Mucosa of descending colon (tissue), 3 donors: Measurements from ENCODE around the gene ZNF48. TPM values are rescaled to one million over a fixed set of nuclear protein-coding genes. Genes with fewer than 3 reads are reported as not detected.
"Not testable (repeated sequence)": the region's sequence is repeated elsewhere in the genome, so short reads cannot be mapped to it uniquely, and the experiment has no call there.

Experiments
- ATAC-seq: fragments of 200-7000 bp; cut with Tn5 transposase; one replicate; pipeline ENCODE4 v1.9.1; 2020; ENCODE audit warnings: mild to moderate bottlenecking, moderate library complexity
- DNase-seq, 3 donors: peaks; one replicate each; pipeline ENCODE4 v3.0.0-alpha.2; 2020
- H3K36me3 ChIP-seq: fragments of 200-600 bp; one replicate; pipeline ENCODE4 v1.8.0; 2021; ENCODE audit warnings: low read depth, mild to moderate bottlenecking
- H3K4me1 ChIP-seq: fragments of 200-600 bp; one replicate; pipeline ENCODE4 v1.8.0; 2021; ENCODE audit warnings: low read depth, mild to moderate bottlenecking
- H3K4me3 ChIP-seq: fragments of 200-600 bp; one replicate; pipeline ENCODE4 v1.8.0; 2021; ENCODE audit warnings: mild to moderate bottlenecking
- H3K9me3 ChIP-seq: fragments of 200-600 bp; one replicate; pipeline ENCODE4 v1.8.0; 2021; ENCODE audit warnings: mild to moderate bottlenecking
- intact Hi-C, 2 donors: fragments of 100-400 bp; cut with DNase I in 1 of 2; cut with micrococcal nuclease in 1 of 2; formaldehyde crosslinking; loops; one replicate each; pipeline versions ENCODE4 v1.11.0 to v1.11.1; 2022; cut with DNase I, micrococcal nuclease
- total RNA-seq, 3 donors: library from RNA; stranded (reverse); fragmentation: NEBNext Ultra II Directional in 2 of 3; extraction: Animal tissue kit (Norgen Biotek cat#: 25700) in 2 of 3; gene quantifications; one replicate each; pipeline versions ENCODE4 v1.2.1 to v1.2.4, GENCODE V29; 2021 to 2023
- TF ChIP-seq, protein P1 (sequence below): fragments of 200-600 bp; IDR thresholded peaks from one replicate; pipeline ENCODE4 v1.8.0; 2022; ENCODE audit warnings: antibody characterized with exemption, mild to moderate bottlenecking
- donor health status: DM: no; HTN: no; CAD: no; lungs with moderate emphysema.
- donor health status: DM: no; HTN: no; CAD: no.
- donor health status: DM: no; HTN: yes; CAD: no.

Gene ZNF48
- total RNA-seq, 3 donors from 2014 or later = 6.5 to 13.7 (median 6.6) TPM

GRCh38 chr16:30381291-30382041, 13.8 kb upstream of the ZNF48 start:
- TF ChIP-seq, protein P1, sequence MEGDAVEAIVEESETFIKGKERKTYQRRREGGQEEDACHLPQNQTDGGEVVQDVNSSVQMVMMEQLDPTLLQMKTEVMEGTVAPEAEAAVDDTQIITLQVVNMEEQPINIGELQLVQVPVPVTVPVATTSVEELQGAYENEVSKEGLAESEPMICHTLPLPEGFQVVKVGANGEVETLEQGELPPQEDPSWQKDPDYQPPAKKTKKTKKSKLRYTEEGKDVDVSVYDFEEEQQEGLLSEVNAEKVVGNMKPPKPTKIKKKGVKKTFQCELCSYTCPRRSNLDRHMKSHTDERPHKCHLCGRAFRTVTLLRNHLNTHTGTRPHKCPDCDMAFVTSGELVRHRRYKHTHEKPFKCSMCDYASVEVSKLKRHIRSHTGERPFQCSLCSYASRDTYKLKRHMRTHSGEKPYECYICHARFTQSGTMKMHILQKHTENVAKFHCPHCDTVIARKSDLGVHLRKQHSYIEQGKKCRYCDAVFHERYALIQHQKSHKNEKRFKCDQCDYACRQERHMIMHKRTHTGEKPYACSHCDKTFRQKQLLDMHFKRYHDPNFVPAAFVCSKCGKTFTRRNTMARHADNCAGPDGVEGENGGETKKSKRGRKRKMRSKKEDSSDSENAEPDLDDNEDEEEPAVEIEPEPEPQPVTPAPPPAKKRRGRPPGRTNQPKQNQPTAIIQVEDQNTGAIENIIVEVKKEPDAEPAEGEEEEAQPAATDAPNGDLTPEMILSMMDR = no peak
- H3K9me3 ChIP-seq = no peaks in the 10 kb centered on the region
- H3K4me3 ChIP-seq = no peak overlapping the region
- no peak for DNase-seq
- H3K4me1 ChIP-seq = peaks cover 11% of the 10 kb centered on the region
- ATAC-seq = no peak
- intact Hi-C loops = no loop called here
- H3K36me3 ChIP-seq = no peaks in the 10 kb centered on the region

GRCh38 chr16:30382111-30382881, 12.9 kb upstream of the ZNF48 start, which contains the start of gene SEPTIN1:
Gene SEPTIN1 (minus strand): TSS chr16:30382561. CDS start chr16:30382542, 19 bp downstream.
- ATAC-seq = peak; percentile 7
- peak; percentile 58 to 84 (median 66) for DNase-seq
- TF ChIP-seq, protein P1 = no peak
- Histone ChIP-seq H3K36me3 (no peaks in the 10 kb centered on the region), H3K4me3 (no peak within 1 kb of the TSS), H3K4me1 (peaks cover 5% of the 10 kb centered on the region), H3K9me3 (no peaks in the 10 kb centered on the region)
- intact Hi-C loops = no loop called here

DNA sequence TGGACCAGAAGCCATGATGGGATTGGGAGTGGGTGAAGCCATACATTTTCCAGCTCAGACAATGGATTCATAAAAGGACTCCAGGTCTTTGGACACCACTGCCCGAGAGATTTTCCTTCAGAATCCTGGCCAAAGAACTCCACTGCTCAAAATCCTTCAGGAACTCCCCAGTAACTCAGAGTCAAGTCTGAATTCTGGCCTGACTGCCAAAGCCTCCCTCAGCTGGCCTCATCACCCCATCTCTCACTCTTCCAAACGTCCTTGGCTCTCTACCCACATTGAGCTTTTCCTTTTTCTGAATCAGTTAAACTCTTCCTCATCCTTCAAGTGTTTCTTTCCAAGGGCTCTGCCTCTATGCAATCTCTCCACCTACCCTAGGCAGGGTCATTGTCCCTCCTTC, 11.7 kb upstream of the ZNF48 start:
- no peak for DNase-seq
- no peaks in the 10 kb centered on the region for H3K9me3 ChIP-seq

GRCh38 chr16:30394592-30395154, 547 bp upstream of the ZNF48 start:
- H3K4me1 ChIP-seq = peaks cover 13% of the 10 kb centered on the region
- ATAC-seq (no peak), DNase-seq (no peak)
- peak overlapping the region; percentile 72 for H3K4me3 ChIP-seq
- intact Hi-C loops = no loop called here
- no peaks in the 10 kb centered on the region for H3K36me3 ChIP-seq
- no peaks in the 10 kb centered on the region for H3K9me3 ChIP-seq
- TF ChIP-seq, protein P1 = no peak

More for the DNA sequence above, 11.7 kb upstream of the ZNF48 start:
- H3K4me3 ChIP-seq = no peak overlapping the region
- H3K4me1 ChIP-seq = peaks cover 5% of the 10 kb centered on the region
- TF ChIP-seq, protein P1 = no peak
- intact Hi-C loops = no loop called here
- H3K36me3 ChIP-seq = no peaks in the 10 kb centered on the region
- no peak for ATAC-seq

DNA sequence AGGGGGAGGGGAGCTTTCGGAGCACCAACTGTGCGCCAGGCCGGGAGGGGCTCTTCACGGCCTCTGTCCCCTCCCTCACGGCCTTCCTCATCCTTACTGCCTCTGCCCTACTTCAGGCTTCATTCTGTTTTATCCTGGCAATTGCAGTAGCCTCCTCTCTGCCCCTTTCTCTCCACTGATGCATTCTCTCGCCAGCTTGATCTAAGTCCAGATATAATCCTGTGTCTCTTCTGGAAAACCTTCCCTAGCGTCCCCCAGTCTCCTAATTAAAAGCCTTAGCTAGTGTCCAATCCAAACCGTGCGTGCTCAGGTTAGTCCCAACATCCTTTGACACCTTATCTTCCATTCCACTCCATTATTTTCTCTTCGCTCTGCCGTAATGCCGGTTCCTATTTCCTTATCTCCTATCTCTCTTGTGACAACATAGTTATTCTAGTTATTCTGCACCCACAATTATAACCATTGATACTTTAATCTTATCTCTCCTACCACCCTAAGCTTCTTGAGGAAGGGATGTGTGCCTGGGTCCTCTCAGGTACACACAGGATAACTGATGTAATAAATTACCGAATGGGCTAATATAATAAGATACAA, 869 bp downstream of the ZNF48 start:
- intact Hi-C loops = no loop called here
- no peaks in the 10 kb centered on the region for H3K9me3 ChIP-seq
- peaks cover 13% of the 10 kb centered on the region for H3K4me1 ChIP-seq
- ATAC-seq (no peak), DNase-seq (no peak)
- no peaks in the 10 kb centered on the region for H3K36me3 ChIP-seq
- peak overlapping the region; percentile 72 for H3K4me3 ChIP-seq
- TF ChIP-seq, protein P1 = no peak

GRCh38 chr16:30396627-30397026, 1.4 kb downstream of the ZNF48 start:
- DNase-seq, ATAC-seq, H3K4me3 ChIP-seq, H3K9me3 ChIP-seq, H3K36me3 ChIP-seq, intact Hi-C loops: not testable (repeated sequence)
- peaks cover 13% of the 10 kb centered on the region for H3K4me1 ChIP-seq
